Activated CD8-positive, alpha-beta T cell treated with anti-CD3 and anti-CD28 coated beads for 36 hours (primary cell): ENCODE results near the gene BLCAP. TPM values are rescaled to one million over a fixed set of nuclear protein-coding genes. Genes with fewer than 3 reads are reported as not detected.
"Not testable (repeated sequence)": the region's sequence is repeated elsewhere in the genome, so short reads cannot be mapped to it uniquely, and the experiment has no call there.

Source experiments
- ATAC-seq: fragments of 200-7000 bp; cut with Tn5 transposase; one replicate; pipeline ENCODE4 v1.10.0; 2021; ENCODE audit warnings: mild to moderate bottlenecking, moderate library complexity
- CTCF ChIA-PET: fragments of 350-600 bp; sonication (Branson Sonifier 250); formaldehyde crosslinking; loops from one replicate; lab custom pipeline; 2021; ENCODE audit warnings: antibody characterized with exemption; lab: Charles Lee
- POLR2A ChIA-PET: fragments of 350-600 bp; sonication (Branson Sonifier 250); formaldehyde crosslinking; loops from one replicate; lab custom pipeline; 2021; ENCODE audit warnings: antibody characterized with exemption; lab: Charles Lee
- DNase-seq: peaks from one replicate; pipeline ENCODE4 v3.0.0-alpha.2; 2020
- H3K27ac Mint-ChIP-seq: one replicate; pipeline ENCODE4 v1.8.0; 2021; ENCODE audit warnings: mild to moderate bottlenecking, mixed read lengths
- H3K27me3 Mint-ChIP-seq: one replicate; pipeline ENCODE4 v1.8.0; 2021; ENCODE audit warnings: mixed read lengths
- H3K36me3 Mint-ChIP-seq: one replicate; pipeline ENCODE4 v1.8.0; 2021; ENCODE audit warnings: low read depth, mixed read lengths
- H3K4me1 Mint-ChIP-seq: one replicate; pipeline ENCODE4 v1.8.0; 2021; ENCODE audit warnings: low read depth, mixed read lengths
- H3K4me3 Mint-ChIP-seq: one replicate; pipeline ENCODE4 v1.8.0; 2021; ENCODE audit warnings: mild to moderate bottlenecking, moderate library complexity, mixed read lengths
- H3K9me3 Mint-ChIP-seq: one replicate; pipeline ENCODE4 v1.8.0; 2021; ENCODE audit warnings: mixed read lengths
- intact Hi-C: fragments of 100-400 bp; cut with micrococcal nuclease; formaldehyde crosslinking; loops from one replicate; pipeline ENCODE4 v1.10.0; 2022
- total RNA-seq, 2 experiments: library from RNA; stranded (reverse); gene quantifications; one replicate each; pipeline ENCODE4 v1.2.3, GENCODE V29; 2021
- TF ChIP-seq, protein P1 (sequence below): fragments of 200-600 bp; IDR thresholded peaks from one replicate; pipeline ENCODE4 v1.8.0; 2022; ENCODE audit warnings: antibody characterized with exemption, mild to moderate bottlenecking

BLCAP gene
- total RNA-seq, 2 experiments from 2014 or later: 27.6 to 27.9 TPM

- no peak for DNase-seq
- Mint-ChIP-seq H3K9me3 (no peaks in the 10 kb centered on the region), H3K27me3 (no peaks in the 10 kb centered on the region), H3K27ac (no peak overlapping the region), H3K4me3 (no peak overlapping the region), H3K4me1 (no peaks in the 10 kb centered on the region), H3K36me3 (peaks cover 9% of the 10 kb centered on the region)
- TF ChIP-seq, protein P1, sequence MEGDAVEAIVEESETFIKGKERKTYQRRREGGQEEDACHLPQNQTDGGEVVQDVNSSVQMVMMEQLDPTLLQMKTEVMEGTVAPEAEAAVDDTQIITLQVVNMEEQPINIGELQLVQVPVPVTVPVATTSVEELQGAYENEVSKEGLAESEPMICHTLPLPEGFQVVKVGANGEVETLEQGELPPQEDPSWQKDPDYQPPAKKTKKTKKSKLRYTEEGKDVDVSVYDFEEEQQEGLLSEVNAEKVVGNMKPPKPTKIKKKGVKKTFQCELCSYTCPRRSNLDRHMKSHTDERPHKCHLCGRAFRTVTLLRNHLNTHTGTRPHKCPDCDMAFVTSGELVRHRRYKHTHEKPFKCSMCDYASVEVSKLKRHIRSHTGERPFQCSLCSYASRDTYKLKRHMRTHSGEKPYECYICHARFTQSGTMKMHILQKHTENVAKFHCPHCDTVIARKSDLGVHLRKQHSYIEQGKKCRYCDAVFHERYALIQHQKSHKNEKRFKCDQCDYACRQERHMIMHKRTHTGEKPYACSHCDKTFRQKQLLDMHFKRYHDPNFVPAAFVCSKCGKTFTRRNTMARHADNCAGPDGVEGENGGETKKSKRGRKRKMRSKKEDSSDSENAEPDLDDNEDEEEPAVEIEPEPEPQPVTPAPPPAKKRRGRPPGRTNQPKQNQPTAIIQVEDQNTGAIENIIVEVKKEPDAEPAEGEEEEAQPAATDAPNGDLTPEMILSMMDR: no peak
- intact Hi-C loops: no loop called here
- POLR2A ChIA-PET: interaction anchor here (0.7 kb wide), 1 partner anchor 579 kb away, joined by 3 read pairs; no protein-coding TSS in a partner anchor
- CTCF ChIA-PET: no interaction called here
- ATAC-seq: no peak
Observed at GRCh38 chr20:37494301-37494700, 33.4 kb downstream of the BLCAP start.

DNA sequence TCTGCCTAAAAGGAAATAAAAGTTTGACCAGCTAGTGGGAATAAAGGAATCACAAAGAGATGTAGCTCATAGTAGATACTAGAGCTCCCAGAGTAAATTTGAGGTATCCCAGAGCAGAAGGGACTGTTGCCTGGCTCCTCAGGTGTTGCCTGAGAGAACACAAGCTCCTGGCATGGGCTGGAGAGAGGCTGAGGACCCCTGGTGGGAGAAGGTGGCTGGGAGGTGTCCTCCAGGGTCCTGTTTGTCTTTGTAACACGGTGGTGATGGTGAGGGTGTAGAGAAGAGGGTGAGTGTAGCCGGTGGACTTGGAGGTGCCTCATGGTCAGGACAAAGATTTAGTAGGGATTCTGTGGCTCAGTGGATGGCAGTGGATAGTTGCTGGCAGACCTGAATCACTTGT, 34.7 kb downstream of the BLCAP start:
- DNase-seq (no peak), ATAC-seq (no peak)
- intact Hi-C loops: no loop called here
- no peaks in the 10 kb centered on the region for H3K9me3 Mint-ChIP-seq
- no peaks in the 10 kb centered on the region for H3K27me3 Mint-ChIP-seq
- H3K36me3 Mint-ChIP-seq: peaks cover 9% of the 10 kb centered on the region
- ChIA-PET POLR2A (no interaction called here), CTCF (no interaction called here)
- no peaks in the 10 kb centered on the region for H3K4me1 Mint-ChIP-seq
- TF ChIP-seq, protein P1: no peak
- H3K4me3 Mint-ChIP-seq: no peak overlapping the region
- no peak overlapping the region for H3K27ac Mint-ChIP-seq

DNA sequence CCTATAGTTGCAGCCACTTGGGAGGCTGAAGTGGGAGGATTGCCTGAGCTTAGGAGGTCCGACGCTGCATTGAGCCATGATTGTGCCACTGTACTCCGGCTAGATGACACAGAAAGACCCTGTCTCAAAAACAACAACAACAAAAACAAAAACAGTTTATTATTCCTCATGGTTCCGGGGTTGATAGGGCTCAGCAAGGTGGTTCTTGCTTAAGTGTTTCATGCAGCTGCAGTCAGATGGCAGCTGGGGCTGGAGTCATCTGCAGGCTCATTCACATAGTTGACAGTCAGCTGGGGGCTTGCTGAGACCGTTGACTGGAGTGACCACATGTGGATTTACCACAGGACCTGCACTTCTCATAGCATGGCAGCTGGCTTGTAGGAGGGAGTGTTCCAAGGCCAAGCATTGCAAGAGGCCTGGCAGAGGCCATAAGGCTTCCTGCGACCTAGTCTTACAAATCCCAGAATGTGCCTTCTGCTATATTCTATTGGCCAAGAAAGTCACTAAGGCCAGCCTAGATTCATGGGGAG, 35.5 kb downstream of the BLCAP start:
- no peaks in the 10 kb centered on the region for H3K9me3 Mint-ChIP-seq
- POLR2A ChIA-PET: no interaction called here
- ATAC-seq: no peak
- peaks cover 9% of the 10 kb centered on the region for H3K36me3 Mint-ChIP-seq
- H3K27ac Mint-ChIP-seq: no peak overlapping the region
- no peak for DNase-seq
- no peaks in the 10 kb centered on the region for H3K4me1 Mint-ChIP-seq
- TF ChIP-seq, protein P1: no peak
- H3K4me3 Mint-ChIP-seq: no peak overlapping the region
- H3K27me3 Mint-ChIP-seq: peaks cover 2% of the 10 kb centered on the region
- CTCF ChIA-PET: no interaction called here
- intact Hi-C loops: no loop called here

GRCh38 chr20:37490663-37491350, 36.9 kb downstream of the BLCAP start:
- DNase-seq (no peak), ATAC-seq (no peak)
- Mint-ChIP-seq H3K36me3 (peaks cover 9% of the 10 kb centered on the region), H3K27me3 (peaks cover 2% of the 10 kb centered on the region), H3K4me3 (no peak overlapping the region), H3K4me1 (no peaks in the 10 kb centered on the region), H3K27ac (no peak overlapping the region), H3K9me3 (no peaks in the 10 kb centered on the region)
- TF ChIP-seq, protein P1: no peak
- CTCF ChIA-PET: no interaction called here
- intact Hi-C loops: no loop called here
- POLR2A ChIA-PET: no interaction called here

DNA sequence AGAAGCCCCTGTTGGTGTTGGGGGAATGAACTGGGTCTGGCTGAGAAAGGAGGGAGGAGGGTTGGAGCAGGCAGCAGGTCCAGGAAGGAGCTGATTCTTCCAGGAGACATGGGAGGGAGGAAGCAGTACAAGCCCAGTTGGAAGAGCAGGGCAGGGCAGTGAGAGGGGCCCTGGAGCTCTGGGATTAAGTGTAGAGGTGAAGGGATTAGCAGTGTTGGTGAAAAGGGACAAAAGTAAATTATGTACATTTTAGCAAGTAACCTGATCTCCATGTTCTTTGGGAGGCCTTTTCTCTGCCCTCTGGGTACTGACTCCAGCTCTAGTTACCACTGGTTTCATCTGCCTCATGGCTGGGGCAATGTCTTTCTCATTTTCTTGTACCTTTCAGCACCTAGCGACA, 41.5 kb downstream of the BLCAP start:
- not testable (repeated sequence) for H3K4me3 Mint-ChIP-seq, H3K27me3 Mint-ChIP-seq

More for the DNA sequence above, 41.5 kb downstream of the BLCAP start:
- POLR2A ChIA-PET, intact Hi-C loops, DNase-seq, H3K36me3 Mint-ChIP-seq, ATAC-seq, H3K27ac Mint-ChIP-seq, H3K9me3 Mint-ChIP-seq, H3K4me1 Mint-ChIP-seq: not testable (repeated sequence)
- CTCF ChIA-PET: interaction anchor here (1.4 kb wide), 1 partner anchor 290 kb away, joined by 3 read pairs; no protein-coding TSS in a partner anchor
